NCI-H1436 (cell line): ENCODE results near the gene SETDB2.

Experiments used
- DNase-seq: peaks from one replicate; lab custom pipeline; 2025; lab: John Stamatoyannopoulos, UW

SETDB2 gene

GRCh38 chr13:49443704-49444523, at the start of gene SETDB2, which contains the start of gene CAB39L:
TSS of gene SETDB2 (plus strand) at chr13:49444274. CDS start at chr13:49451894, 7,620 bp downstream.
TSS of gene CAB39L (minus strand) at chr13:49444064. CDS start at chr13:49382910, 61,154 bp downstream.
- DNase-seq, result peak; percentile 89

GRCh38 chr13:49395451-49395865, 48.6 kb upstream of the SETDB2 start:
- DNase-seq, result no peak

- DNase-seq, result no peak
Observed at GRCh38 chr13:49395878-49396380, 48.1 kb upstream of the SETDB2 start.

GRCh38 chr13:49399801-49400472, 44.1 kb upstream of the SETDB2 start:
- DNase-seq, result no peak

- DNase-seq, result no peak
Observed at GRCh38 chr13:49400755-49401659, 43.1 kb upstream of the SETDB2 start.

- no peak for DNase-seq
Observed at GRCh38 chr13:49403996-49404702, 39.9 kb upstream of the SETDB2 start.

GRCh38 chr13:49404703-49405020, 39.4 kb upstream of the SETDB2 start:
- DNase-seq, result no peak

- DNase-seq, result no peak
Observed at GRCh38 chr13:49407068-49407467, 37.0 kb upstream of the SETDB2 start.

- no peak for DNase-seq
Observed at GRCh38 chr13:49407936-49408335, 36.1 kb upstream of the SETDB2 start.

- DNase-seq, result no peak
Observed at GRCh38 chr13:49409008-49409407, 35.1 kb upstream of the SETDB2 start.

- DNase-seq, result no peak
Observed at GRCh38 chr13:49410006-49410405, 34.1 kb upstream of the SETDB2 start.

GRCh38 chr13:49410477-49410876, 33.6 kb upstream of the SETDB2 start:
- DNase-seq, result no peak

GRCh38 chr13:49411353-49411752, 32.7 kb upstream of the SETDB2 start:
- no peak for DNase-seq

- no peak for DNase-seq
Observed at GRCh38 chr13:49412749-49413148, 31.3 kb upstream of the SETDB2 start.

GRCh38 chr13:49417161-49417560, 26.9 kb upstream of the SETDB2 start:
- DNase-seq, result no peak

- DNase-seq, result no peak
Observed at GRCh38 chr13:49418206-49418605, 25.9 kb upstream of the SETDB2 start.

- no peak for DNase-seq
Observed at GRCh38 chr13:49419276-49419675, 24.8 kb upstream of the SETDB2 start.

- no peak for DNase-seq
Observed at GRCh38 chr13:49421391-49421790, 22.7 kb upstream of the SETDB2 start.

- no peak for DNase-seq
Observed at GRCh38 chr13:49424011-49424560, 20.0 kb upstream of the SETDB2 start.

- DNase-seq, result no peak
Observed at GRCh38 chr13:49428041-49428763, 15.9 kb upstream of the SETDB2 start.

GRCh38 chr13:49429121-49429520, 15.0 kb upstream of the SETDB2 start:
- no peak for DNase-seq
